Esophagus muscularis mucosa (tissue), 2 donors: ENCODE results near the gene FCHO2.

Experiments used
- EP300 ChIP-seq: sonication (generic); formaldehyde crosslinking; IDR thresholded peaks from one replicate; pipeline ENCODE4 v1.6.1; 2017; ENCODE audit warnings: antibody characterized with exemption
- POLR2A ChIP-seq: fragments of 450-650 bp; IDR thresholded peaks from one replicate; pipeline ENCODE4 v1.6.1; 2017; ENCODE audit warnings: antibody characterized with exemption, moderate library complexity, mild to moderate bottlenecking, low read depth

DNA sequence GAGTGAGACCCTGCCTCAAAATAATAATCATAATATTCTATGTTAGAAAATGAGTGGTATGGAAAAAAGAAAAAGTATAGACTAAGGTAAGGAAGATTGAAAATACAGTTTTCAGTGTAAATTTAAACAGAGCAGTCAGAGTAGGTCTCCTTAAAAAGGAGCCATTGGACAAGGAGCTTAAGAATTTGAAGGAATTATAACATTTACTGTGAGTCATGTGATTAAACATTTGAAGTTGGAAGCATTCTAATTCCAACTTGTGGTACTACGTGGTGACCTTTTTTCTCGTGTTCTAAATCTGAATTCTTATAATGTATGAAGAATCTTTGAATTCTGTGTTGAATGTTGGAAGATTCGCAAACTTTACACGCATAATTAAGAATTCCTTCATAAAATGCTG is 125.3 kb downstream of the FCHO2 start:
- TF ChIP-seq POLR2A: no peak
- TF ChIP-seq EP300: no peak
